ENCODE data around the gene ZNF639.
A peak's percentile ranks its signal among the peaks of the same experiment; 100 is the strongest.
"Not testable (repeated sequence)": the region's sequence is repeated elsewhere in the genome, so short reads cannot be mapped to it uniquely, and the experiment has no call there.

Gene ZNF639

GRCh38 chr3:179322286-179323196, at the start of gene ZNF639 (continued):
- no peak for TF ChIP-seq ZNF391 (tag by site-specific recombination; IDR thresholded peaks at IDR 0.05; ENCODE audit: borderline replicate concordance, low read depth)
- TF ChIP-seq ZNF148 (tag by site-specific recombination; IDR thresholded peaks at IDR 0.05; ENCODE audit: borderline replicate concordance), result no peak
- TF ChIP-seq ZNF302 (tag by site-specific recombination; IDR thresholded peaks at IDR 0.05; ENCODE audit: low read depth), result no peak
- peak; percentile 98 for TF ChIP-seq PRDM1 (tag by site-specific recombination; IDR thresholded peaks at IDR 0.05)
- no peak for TF ChIP-seq ZNF785 (tag by site-specific recombination; IDR thresholded peaks at IDR 0.05)
- 0 out of 2 replicates have a peak, but pooled peaks have one; percentile 17 for TF ChIP-seq ZNF596 (tag by site-specific recombination; IDR thresholded peaks at IDR 0.05)
- peak; percentile 57; the same call in 1 of the 2 replicates for TF ChIP-seq KLF17 (tag by site-specific recombination; IDR thresholded peaks at IDR 0.05)
- no peak for TF ChIP-seq ZNF747 (tag by site-specific recombination; IDR thresholded peaks at IDR 0.05)
- no peak for TF ChIP-seq PRDM6 (tag by site-specific recombination; IDR thresholded peaks at IDR 0.05)
- TF ChIP-seq ZNF274 (IDR thresholded peaks at IDR 0.05; ENCODE audit: low read length), result no peak
- TF ChIP-seq ZNF274 (tag by site-specific recombination; IDR thresholded peaks at IDR 0.05; ENCODE audit: borderline replicate concordance), result no peak
- no peak for TF ChIP-seq ZNF580 (tag by site-specific recombination; IDR thresholded peaks at IDR 0.05)
- TF ChIP-seq ZBTB48 (tag by site-specific recombination; IDR thresholded peaks at IDR 0.05), result peak; percentile 70; the same call in 1 of the 2 replicates
- no peak for TF ChIP-seq ZNF624 (tag by site-specific recombination; IDR thresholded peaks at IDR 0.05)
- no peak for TF ChIP-seq ZNF26 (tag by site-specific recombination; IDR thresholded peaks at IDR 0.05)

GRCh38 chr3:179274434-179274833, 48.4 kb upstream of the ZNF639 start:
- H3K4me1 ChIP-seq (ENCODE audit: control insufficient read depth, insufficient read depth, low read length); H3K36me3 ChIP-seq (ENCODE audit: control insufficient read depth in 2 of 2, insufficient read depth in 1 of 2, low read length in 2 of 2); H3K27ac ChIP-seq (ENCODE audit: extremely low read depth, low read depth, low read length); POLR2A ChIA-PET; H3K4me3 ChIP-seq (ENCODE audit: low read depth, low read length); H3K9me3 ChIP-seq (ENCODE audit: control insufficient read depth, insufficient read depth, low read depth, low read length); CTCF ChIA-PET: not testable (repeated sequence)
- TF ChIP-seq ZNF146 (tag by site-specific recombination; IDR thresholded peaks at IDR 0.05), result peak; percentile 77

All from HEK293 (cell line).